Measurements from ENCODE around the gene TAB3. TPM values are rescaled to one million over a fixed set of nuclear protein-coding genes. Genes with fewer than 3 reads are reported as not detected.

The TAB3 gene
- polyA plus RNA-seq, 3 donors = 4.4 to 11.8 (median 5.4) TPM

- no CpG with 5 or more reads among the region's 1 CpG for WGBS (ENCODE audit: insufficient coverage)
- H3K4me3 Mint-ChIP-seq = no peak overlapping the region
- DNase-seq = no peak
- peaks cover 15% of the 10 kb centered on the region for H3K4me1 Mint-ChIP-seq
- Histone ChIP-seq H3K4me2 (replicated peaks; ENCODE audit: extremely low read depth, low read length, poor library complexity, severe bottlenecking) (no peak overlapping the region), H3K9me3 (replicated peaks in 1 of 2; ENCODE audit: control insufficient read depth in 1 of 2, insufficient read depth in 1 of 2, low read length in 2 of 2) (no peaks in the 10 kb centered on the region), H3K4me1 (ENCODE audit: control insufficient read depth in 1 of 2, insufficient read depth in 2 of 2, low read length in 2 of 2) (peaks cover 0 to under 1% of the 10 kb centered on the region in 2 donors), H3K9ac (ENCODE audit: insufficient read depth, low read length, poor library complexity, severe bottlenecking) (no peak overlapping the region), H3K79me2 (ENCODE audit: insufficient read depth, low read length) (no peaks in the 10 kb centered on the region), H3K36me3 (replicated peaks in 1 of 2; ENCODE audit: control insufficient read depth in 1 of 2, insufficient read depth in 2 of 2, low read length in 2 of 2) (no peaks in the 10 kb centered on the region), H3K27me3 (ENCODE audit: control insufficient read depth in 2 of 2, insufficient read depth in 2 of 2, low read length in 2 of 2) (no peaks in the 10 kb centered on the region), H4K20me1 (ENCODE audit: insufficient read depth, low read length) (no peaks in the 10 kb centered on the region), H2AFZ (ENCODE audit: insufficient read depth, low read depth, low read length, poor library complexity, severe bottlenecking) (no peak overlapping the region), H3K4me3 (replicated peaks in 1 of 3; ENCODE audit: low read depth in 2 of 3, low read length in 3 of 3) (no peak overlapping the region), H3K27ac (ENCODE audit: low read depth in 1 of 2, low read length in 2 of 2) (no peak overlapping the region)
- H3K36me3 Mint-ChIP-seq = no peaks in the 10 kb centered on the region
- intact Hi-C loops (cut with micrococcal nuclease) = no loop called here
- TF ChIP-seq CTCF (IDR thresholded peaks at IDR 0.05) = no peak
- H3K9me3 Mint-ChIP-seq = no peaks in the 10 kb centered on the region
- no peak overlapping the region for H3K27ac Mint-ChIP-seq
- H3K27me3 Mint-ChIP-seq (ENCODE audit: low read depth in 3 of 3) = peaks cover 0 to 6% (median 2%) of the 10 kb centered on the region in 3 donors
These were observed 67.9 kb downstream of the TAB3 start for GRCh38 chrX:30821116-30821515.

GRCh38 chrX:30819080-30819479 lies 70.0 kb downstream of the TAB3 start:
- intact Hi-C loops (cut with micrococcal nuclease) = no loop called here

More at GRCh38 chrX:30819080-30819479, 70.0 kb downstream of the TAB3 start:
- DNase-seq = no peak
- H3K9me3 Mint-ChIP-seq = no peaks in the 10 kb centered on the region
- no peak for TF ChIP-seq CTCF (IDR thresholded peaks at IDR 0.05)
- peaks cover 31% of the 10 kb centered on the region for H3K4me1 Mint-ChIP-seq
- Histone ChIP-seq H3K4me2 (replicated peaks; ENCODE audit: extremely low read depth, low read length, poor library complexity, severe bottlenecking) (no peak overlapping the region), H3K9me3 (replicated peaks in 1 of 2; ENCODE audit: control insufficient read depth in 1 of 2, insufficient read depth in 1 of 2, low read length in 2 of 2) (no peaks in the 10 kb centered on the region), H3K27me3 (ENCODE audit: control insufficient read depth in 2 of 2, insufficient read depth in 2 of 2, low read length in 2 of 2) (no peaks in the 10 kb centered on the region), H4K20me1 (ENCODE audit: insufficient read depth, low read length) (no peaks in the 10 kb centered on the region), H3K36me3 (replicated peaks in 1 of 2; ENCODE audit: control insufficient read depth in 1 of 2, insufficient read depth in 2 of 2, low read length in 2 of 2) (no peaks in the 10 kb centered on the region), H3K4me1 (ENCODE audit: control insufficient read depth in 1 of 2, insufficient read depth in 2 of 2, low read length in 2 of 2) (peaks cover 8 to 13% of the 10 kb centered on the region in 2 donors), H2AFZ (ENCODE audit: insufficient read depth, low read depth, low read length, poor library complexity, severe bottlenecking) (no peak overlapping the region), H3K9ac (ENCODE audit: insufficient read depth, low read length, poor library complexity, severe bottlenecking) (no peak overlapping the region), H3K79me2 (ENCODE audit: insufficient read depth, low read length) (no peaks in the 10 kb centered on the region), H3K4me3 (replicated peaks in 1 of 3; ENCODE audit: low read depth in 2 of 3, low read length in 3 of 3) (no peak overlapping the region), H3K27ac (ENCODE audit: low read depth in 1 of 2, low read length in 2 of 2) (no peak overlapping the region)
- no CpG with 5 or more reads among the region's 2 CpGs for WGBS (ENCODE audit: insufficient coverage)
- no peaks in the 10 kb centered on the region for H3K36me3 Mint-ChIP-seq
- H3K4me3 Mint-ChIP-seq = no peak overlapping the region
- H3K27ac Mint-ChIP-seq = no peak overlapping the region
- peaks cover 1 to 2% (median 2%) of the 10 kb centered on the region in 3 donors for H3K27me3 Mint-ChIP-seq (ENCODE audit: low read depth in 3 of 3)
